Activated CD4-positive, alpha-beta T cell treated with anti-CD3 and anti-CD28 coated beads for 48 hours (primary cell): ENCODE results near the gene GABARAP.

Experiments
- DNase-seq: peaks from one replicate; pipeline ENCODE4 v3.0.0-alpha.2; 2020

The GABARAP gene

GRCh38 chr17:7221278-7222092, 20.8 kb downstream of the GABARAP start:
- DNase-seq, result no peak

- DNase-seq, result peak; percentile 79
These were observed 21.5 kb downstream of the GABARAP start for GRCh38 chr17:7220593-7221277.

- DNase-seq, result peak; percentile 89
These were observed 22.2 kb downstream of the GABARAP start, which contains the start of the genes ACADVL and DLG4 for GRCh38 chr17:7219812-7220592. ACADVL (plus strand) TSS chr17:7219938; CDS start chr17:7219985, 47 bp downstream. DLG4 (minus strand) TSS chr17:7219836.

- DNase-seq, result no peak
These were observed 22.9 kb downstream of the GABARAP start for GRCh38 chr17:7219229-7219811.

GRCh38 chr17:7218758-7219157, 23.5 kb downstream of the GABARAP start:
- no peak for DNase-seq

GRCh38 chr17:7218166-7218565, 24.1 kb downstream of the GABARAP start:
- DNase-seq, result no peak

GRCh38 chr17:7217113-7217987, 24.9 kb downstream of the GABARAP start:
- no peak for DNase-seq

- no peak for DNase-seq
These were observed 25.8 kb downstream of the GABARAP start for GRCh38 chr17:7216242-7217112.

GRCh38 chr17:7215652-7216180, 26.5 kb downstream of the GABARAP start:
- DNase-seq, result no peak

- DNase-seq, result no peak
These were observed 27.1 kb downstream of the GABARAP start for GRCh38 chr17:7215136-7215638.

- DNase-seq, result peak; percentile 100
These were observed 27.7 kb downstream of the GABARAP start for GRCh38 chr17:7214300-7215135.

- peak; percentile 78 for DNase-seq
These were observed 28.4 kb downstream of the GABARAP start for GRCh38 chr17:7213895-7214299.

- DNase-seq, result no peak
These were observed 30.6 kb downstream of the GABARAP start for GRCh38 chr17:7211491-7212273.

GRCh38 chr17:7208754-7209460, 33.3 kb downstream of the GABARAP start:
- no peak for DNase-seq

- no peak for DNase-seq
These were observed 34.1 kb downstream of the GABARAP start for GRCh38 chr17:7208027-7208571.

- DNase-seq, result no peak
These were observed 34.9 kb downstream of the GABARAP start for GRCh38 chr17:7207120-7208001.
